ENCODE data around the gene C2CD2. TPM values are rescaled to one million over a fixed set of nuclear protein-coding genes. Genes with fewer than 3 reads are reported as not detected.

Gene C2CD2
- 10 to 100 TPM; 37.0 to 73.8 (median 41.6) TPM for total RNA-seq

DNA sequence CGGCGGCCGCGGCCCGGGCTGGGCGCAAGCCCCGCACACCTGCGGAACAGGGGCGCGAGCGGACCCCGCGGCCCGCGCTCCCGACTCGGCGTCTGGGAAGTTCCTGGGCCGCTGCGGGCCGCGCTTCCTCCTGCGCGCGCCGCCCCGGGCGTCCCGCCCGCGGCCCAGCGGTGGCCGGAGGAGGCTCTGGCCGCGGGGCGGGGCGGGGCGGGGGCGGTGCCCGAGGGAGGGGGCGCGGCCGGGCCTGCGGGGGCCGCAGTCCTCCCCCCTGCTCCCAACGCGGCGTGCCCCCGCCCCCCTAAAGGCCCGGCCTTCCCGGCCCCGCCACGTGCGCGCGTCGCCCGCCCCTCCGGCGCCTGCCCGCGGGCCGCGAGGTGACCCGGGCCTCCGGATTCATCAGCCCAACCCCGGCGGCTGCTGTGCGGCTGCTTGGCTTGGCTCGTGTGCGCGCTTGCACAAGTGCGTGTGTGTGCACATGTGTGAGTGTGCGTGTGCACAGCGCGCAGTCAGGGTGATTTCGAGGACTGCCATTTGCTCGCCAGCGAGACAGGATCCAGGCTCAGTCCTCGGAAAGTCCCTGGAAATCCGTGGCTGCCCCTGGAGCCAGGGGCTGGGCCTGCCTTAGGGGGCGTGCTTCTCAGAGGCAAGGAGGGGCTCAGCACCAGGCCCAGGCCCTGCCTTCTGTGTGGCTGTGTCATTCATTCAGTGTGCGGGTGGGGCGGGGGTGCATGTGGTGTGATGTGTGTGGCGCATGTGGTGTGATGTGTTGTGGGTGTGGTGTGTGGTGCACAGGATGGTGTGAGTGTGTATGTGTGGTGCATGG lies at the start of gene C2CD2:
TSS of gene C2CD2 (minus strand) at position 188 of the 823 bp plus-strand sequence. CDS start 370 bp downstream, outside the sequence.
- TF ChIP-seq POLR2AphosphoS5 (IDR thresholded peaks at IDR 0.05) = peak in 2 of 3 donors; percentile 16 to 59
- TF ChIP-seq, protein P1, sequence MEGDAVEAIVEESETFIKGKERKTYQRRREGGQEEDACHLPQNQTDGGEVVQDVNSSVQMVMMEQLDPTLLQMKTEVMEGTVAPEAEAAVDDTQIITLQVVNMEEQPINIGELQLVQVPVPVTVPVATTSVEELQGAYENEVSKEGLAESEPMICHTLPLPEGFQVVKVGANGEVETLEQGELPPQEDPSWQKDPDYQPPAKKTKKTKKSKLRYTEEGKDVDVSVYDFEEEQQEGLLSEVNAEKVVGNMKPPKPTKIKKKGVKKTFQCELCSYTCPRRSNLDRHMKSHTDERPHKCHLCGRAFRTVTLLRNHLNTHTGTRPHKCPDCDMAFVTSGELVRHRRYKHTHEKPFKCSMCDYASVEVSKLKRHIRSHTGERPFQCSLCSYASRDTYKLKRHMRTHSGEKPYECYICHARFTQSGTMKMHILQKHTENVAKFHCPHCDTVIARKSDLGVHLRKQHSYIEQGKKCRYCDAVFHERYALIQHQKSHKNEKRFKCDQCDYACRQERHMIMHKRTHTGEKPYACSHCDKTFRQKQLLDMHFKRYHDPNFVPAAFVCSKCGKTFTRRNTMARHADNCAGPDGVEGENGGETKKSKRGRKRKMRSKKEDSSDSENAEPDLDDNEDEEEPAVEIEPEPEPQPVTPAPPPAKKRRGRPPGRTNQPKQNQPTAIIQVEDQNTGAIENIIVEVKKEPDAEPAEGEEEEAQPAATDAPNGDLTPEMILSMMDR (IDR thresholded peaks at IDR 0.05) = no peak
- Histone ChIP-seq H3K4me1 (peaks cover 6 to 16% of the 10 kb centered on the region in 2 donors), H3K9me3 (no peaks in the 10 kb centered on the region), H3K4me3 (peak within 1 kb of the TSS; percentile 73 to 88 (median 83)), H3K27me3 (no peaks in the 10 kb centered on the region), H3K27ac (peak within 1 kb of the TSS; percentile 74 to 87), H3K36me3 (no peaks in the 10 kb centered on the region)
- intact Hi-C loops (cut with DNase I; ENCODE audit: low total_unique reads) = no loop called here
- no peak for DNase-seq (ENCODE audit: low spot score in 2 of 2)

DNA sequence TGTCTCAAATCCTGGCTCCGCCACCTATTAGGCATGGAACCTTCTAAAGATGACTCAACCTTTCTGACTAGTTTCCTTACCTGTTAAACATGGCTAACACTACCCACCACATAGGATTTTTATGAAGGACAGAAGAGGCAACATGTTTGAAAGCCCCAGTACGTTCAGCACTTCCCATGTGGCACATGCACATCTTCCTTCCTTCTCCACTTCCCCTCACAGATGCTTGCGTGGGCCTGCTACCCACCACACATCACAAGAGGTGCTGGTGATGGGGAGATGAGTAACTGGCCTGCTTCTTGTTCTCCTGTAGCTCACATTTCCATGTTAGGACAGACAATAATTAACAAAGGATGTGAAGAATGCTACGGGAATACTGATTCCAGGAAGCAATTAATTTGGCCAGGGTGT lies 49.2 kb upstream of the C2CD2 start:
- Histone ChIP-seq H3K4me1 (no peaks in the 10 kb centered on the region), H3K4me3 (no peak overlapping the region), H3K36me3 (no peaks in the 10 kb centered on the region), H3K27me3 (no peaks in the 10 kb centered on the region), H3K9me3 (no peaks in the 10 kb centered on the region), H3K27ac (no peak overlapping the region)
- intact Hi-C loops (cut with DNase I; ENCODE audit: low total_unique reads) = no loop called here
- no peak for DNase-seq (ENCODE audit: low spot score in 2 of 2)
- TF ChIP-seq POLR2AphosphoS5 (IDR thresholded peaks at IDR 0.05) = no peak
- no peak for TF ChIP-seq POLR2A (IDR thresholded peaks at IDR 0.05)
- TF ChIP-seq, protein P1 (IDR thresholded peaks at IDR 0.05) = no peak

DNA sequence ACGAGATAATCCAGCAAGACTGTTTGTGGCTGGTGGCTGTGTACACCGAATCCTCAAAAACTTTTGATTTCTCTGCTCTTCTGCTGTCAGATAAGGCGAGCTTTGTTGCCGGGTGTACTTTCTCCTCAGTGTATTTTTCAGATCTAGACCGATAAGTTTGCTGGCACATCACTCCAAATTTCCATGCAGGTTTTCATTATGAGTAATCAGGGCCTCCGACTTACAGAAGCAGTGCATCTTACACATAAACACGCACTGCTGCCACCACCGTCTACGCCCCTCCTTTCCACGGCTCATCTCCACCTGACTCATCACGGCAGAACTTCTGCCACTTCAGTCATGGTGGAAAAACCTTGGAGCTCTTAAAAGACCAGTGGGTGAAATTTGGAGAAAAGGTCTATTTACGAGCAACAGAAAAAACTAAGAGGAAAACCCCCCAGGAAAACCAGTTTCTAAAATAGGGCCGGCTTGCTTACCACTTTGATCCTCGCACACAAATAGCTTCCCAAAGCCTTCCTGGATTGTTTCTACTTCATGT lies 48.7 kb upstream of the C2CD2 start:
- Histone ChIP-seq H3K27ac (no peak overlapping the region), H3K36me3 (no peaks in the 10 kb centered on the region), H3K9me3 (no peaks in the 10 kb centered on the region), H3K4me1 (no peaks in the 10 kb centered on the region), H3K4me3 (no peak overlapping the region), H3K27me3 (no peaks in the 10 kb centered on the region)
- intact Hi-C loops (cut with DNase I; ENCODE audit: low total_unique reads) = no loop called here
- no peak for DNase-seq (ENCODE audit: low spot score in 2 of 2)
- TF ChIP-seq POLR2AphosphoS5 (IDR thresholded peaks at IDR 0.05) (no peak), POLR2A (IDR thresholded peaks at IDR 0.05) (no peak)
- TF ChIP-seq, protein P1 (IDR thresholded peaks at IDR 0.05) = no peak

DNA sequence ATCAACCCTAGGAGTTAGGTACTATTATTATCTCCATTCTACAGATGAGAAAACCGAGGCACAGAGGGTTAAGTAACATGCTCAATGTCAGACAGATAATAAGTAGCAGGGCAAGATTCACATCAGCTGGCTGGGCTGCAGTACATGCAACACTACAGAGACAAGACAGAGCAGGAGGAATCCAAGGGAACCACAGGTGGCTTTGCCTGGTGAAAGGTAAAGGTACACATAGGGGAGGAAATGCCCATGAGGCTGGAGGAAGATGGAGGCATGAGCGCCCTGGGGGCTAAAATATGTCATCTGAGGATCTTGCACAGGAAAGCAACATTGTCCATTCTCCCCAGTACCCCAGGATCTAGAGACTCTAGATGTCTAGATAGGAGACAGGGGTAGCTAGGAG lies 48.0 kb upstream of the C2CD2 start:
- no peaks in the 10 kb centered on the region for H3K27me3 ChIP-seq
- H3K4me1 ChIP-seq = no peaks in the 10 kb centered on the region
- H3K36me3 ChIP-seq = no peaks in the 10 kb centered on the region
- intact Hi-C loops (cut with DNase I; ENCODE audit: low total_unique reads) = no loop called here
- DNase-seq (ENCODE audit: low spot score in 2 of 2) = no peak
- no peak for TF ChIP-seq POLR2AphosphoS5 (IDR thresholded peaks at IDR 0.05)
- TF ChIP-seq POLR2A (IDR thresholded peaks at IDR 0.05) = no peak
- TF ChIP-seq, protein P1 (IDR thresholded peaks at IDR 0.05) = no peak
- no peak overlapping the region for H3K27ac ChIP-seq
- no peak overlapping the region for H3K4me3 ChIP-seq
- H3K9me3 ChIP-seq = no peaks in the 10 kb centered on the region

DNA sequence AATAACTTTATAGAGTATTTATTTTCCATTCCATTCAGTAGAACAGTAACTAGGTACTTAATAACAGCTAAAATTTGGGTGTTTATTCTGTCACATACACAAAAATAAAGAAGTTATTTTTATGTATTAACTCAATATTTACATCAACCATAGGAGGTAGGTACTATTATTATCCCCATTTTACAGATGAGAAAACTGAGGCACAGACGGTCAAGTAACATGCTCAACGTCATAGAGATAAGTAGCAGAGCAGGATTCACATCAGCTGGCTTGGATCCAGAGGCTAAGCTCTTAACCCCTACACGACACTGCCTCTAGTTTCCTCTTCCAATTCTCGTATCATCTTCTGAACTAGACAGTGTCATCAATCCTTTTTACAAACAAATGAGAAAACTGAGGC lies 47.1 kb upstream of the C2CD2 start:
- TF ChIP-seq POLR2A (IDR thresholded peaks at IDR 0.05) (no peak), POLR2AphosphoS5 (IDR thresholded peaks at IDR 0.05) (no peak)
- TF ChIP-seq, protein P1 (IDR thresholded peaks at IDR 0.05) = no peak
- DNase-seq (ENCODE audit: low spot score in 2 of 2) = no peak
- Histone ChIP-seq H3K36me3 (no peaks in the 10 kb centered on the region), H3K4me1 (no peaks in the 10 kb centered on the region), H3K27me3 (no peaks in the 10 kb centered on the region), H3K27ac (no peak overlapping the region), H3K4me3 (no peak overlapping the region), H3K9me3 (no peaks in the 10 kb centered on the region)
- intact Hi-C loops (cut with DNase I; ENCODE audit: low total_unique reads) = no loop called here

All from breast epithelium (tissue), 4 donors.